Epithelial cell of esophagus (primary cell): ENCODE measurements around the gene NOL9.

Experiments used
- DNase-seq: peaks from one replicate; pipeline ENCODE4 v3.0.0; 2010; ENCODE audit warnings: low read depth
- H3K4me3 ChIP-seq: 2 replicates; pipeline ENCODE4 v1.5.1; 2011; ENCODE audit warnings: mild to moderate bottlenecking, low read length, control low read depth
- TF ChIP-seq, protein P1 (sequence below): IDR thresholded peaks from 2 replicates; pipeline ENCODE4 v1.5.1; 2011; ENCODE audit warnings: low read depth, mild to moderate bottlenecking, low read length, control low read depth, inconsistent platforms; ENCODE audit not compliant: insufficient read depth; ENCODE audit errors: missing control alignments

NOL9 gene

DNA sequence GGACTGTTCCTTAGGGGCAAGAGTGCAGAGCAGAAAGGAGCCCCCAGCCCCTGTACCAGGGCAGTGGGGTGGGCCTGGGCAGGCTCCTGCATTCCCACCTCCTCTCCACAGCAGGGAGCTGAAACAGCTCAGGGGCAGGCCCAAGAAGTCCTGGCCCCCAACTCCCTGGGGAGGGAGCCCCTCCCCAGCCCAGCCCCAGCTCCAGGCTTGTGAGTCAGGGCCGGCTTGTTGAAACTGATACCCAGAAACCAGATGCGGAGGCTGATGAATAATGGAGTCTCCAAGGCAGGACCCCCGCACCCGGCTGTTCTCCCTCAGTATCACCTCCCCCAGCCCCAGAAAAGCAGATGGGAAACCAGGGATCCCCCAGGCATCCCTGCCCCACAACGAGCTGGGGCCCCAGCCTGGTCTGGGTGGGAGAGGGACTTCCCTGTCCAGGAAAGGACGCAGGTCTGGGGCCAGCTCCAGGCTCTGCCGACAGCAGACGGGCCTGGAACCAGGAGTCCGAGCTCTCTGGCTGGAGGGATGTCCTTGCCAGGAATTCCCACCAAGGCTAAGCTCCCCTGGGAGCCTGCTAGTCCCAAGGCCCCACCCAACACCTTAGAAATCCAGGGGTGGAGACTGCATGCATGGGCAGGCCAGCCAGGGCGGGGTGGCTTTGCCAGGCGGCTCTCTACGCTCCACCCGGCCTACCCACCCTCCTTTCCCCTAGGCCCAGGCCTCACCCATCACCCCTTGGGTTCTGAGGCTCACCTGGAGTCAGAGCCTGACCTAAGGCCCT, 65.5 kb downstream of the NOL9 start:
- H3K4me3 ChIP-seq: peak overlapping the region; percentile 99
- TF ChIP-seq, protein P1, sequence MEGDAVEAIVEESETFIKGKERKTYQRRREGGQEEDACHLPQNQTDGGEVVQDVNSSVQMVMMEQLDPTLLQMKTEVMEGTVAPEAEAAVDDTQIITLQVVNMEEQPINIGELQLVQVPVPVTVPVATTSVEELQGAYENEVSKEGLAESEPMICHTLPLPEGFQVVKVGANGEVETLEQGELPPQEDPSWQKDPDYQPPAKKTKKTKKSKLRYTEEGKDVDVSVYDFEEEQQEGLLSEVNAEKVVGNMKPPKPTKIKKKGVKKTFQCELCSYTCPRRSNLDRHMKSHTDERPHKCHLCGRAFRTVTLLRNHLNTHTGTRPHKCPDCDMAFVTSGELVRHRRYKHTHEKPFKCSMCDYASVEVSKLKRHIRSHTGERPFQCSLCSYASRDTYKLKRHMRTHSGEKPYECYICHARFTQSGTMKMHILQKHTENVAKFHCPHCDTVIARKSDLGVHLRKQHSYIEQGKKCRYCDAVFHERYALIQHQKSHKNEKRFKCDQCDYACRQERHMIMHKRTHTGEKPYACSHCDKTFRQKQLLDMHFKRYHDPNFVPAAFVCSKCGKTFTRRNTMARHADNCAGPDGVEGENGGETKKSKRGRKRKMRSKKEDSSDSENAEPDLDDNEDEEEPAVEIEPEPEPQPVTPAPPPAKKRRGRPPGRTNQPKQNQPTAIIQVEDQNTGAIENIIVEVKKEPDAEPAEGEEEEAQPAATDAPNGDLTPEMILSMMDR: no peak
- DNase-seq: peak; percentile 98

DNA sequence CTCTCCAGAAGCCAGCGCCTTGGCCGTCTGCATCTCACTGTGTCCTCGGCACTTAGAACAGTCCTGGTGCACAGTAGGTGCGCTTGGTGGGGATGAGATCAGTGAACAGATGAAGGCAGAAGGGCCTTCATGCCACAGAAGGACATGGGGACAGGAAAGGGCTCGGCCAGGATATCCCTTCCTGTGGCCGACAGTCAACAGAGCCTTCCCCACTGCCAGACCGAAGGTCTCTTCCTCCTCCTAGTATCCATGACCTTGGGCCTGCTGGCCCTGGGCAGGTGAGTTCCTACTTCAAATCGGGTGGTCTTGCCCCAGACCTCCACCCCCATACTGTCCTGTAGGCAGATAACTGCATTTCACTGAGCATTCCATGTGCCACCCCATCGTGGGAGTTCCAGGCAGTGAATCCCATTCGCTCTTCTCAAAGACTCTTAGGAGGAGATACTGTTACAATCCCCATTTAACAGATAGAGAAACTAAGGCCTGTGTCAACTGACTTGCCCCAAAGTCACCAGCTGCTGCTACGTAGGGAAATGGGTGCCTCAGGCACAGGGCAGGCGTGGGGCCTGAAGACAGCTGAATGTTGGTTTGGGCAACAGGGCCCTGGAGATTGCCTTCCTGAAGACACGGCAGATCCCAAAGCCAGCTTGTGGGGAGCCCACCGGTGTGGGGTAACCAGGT, 66.4 kb downstream of the NOL9 start:
- no peak overlapping the region for H3K4me3 ChIP-seq
- TF ChIP-seq, protein P1: no peak
- DNase-seq: no peak

DNA sequence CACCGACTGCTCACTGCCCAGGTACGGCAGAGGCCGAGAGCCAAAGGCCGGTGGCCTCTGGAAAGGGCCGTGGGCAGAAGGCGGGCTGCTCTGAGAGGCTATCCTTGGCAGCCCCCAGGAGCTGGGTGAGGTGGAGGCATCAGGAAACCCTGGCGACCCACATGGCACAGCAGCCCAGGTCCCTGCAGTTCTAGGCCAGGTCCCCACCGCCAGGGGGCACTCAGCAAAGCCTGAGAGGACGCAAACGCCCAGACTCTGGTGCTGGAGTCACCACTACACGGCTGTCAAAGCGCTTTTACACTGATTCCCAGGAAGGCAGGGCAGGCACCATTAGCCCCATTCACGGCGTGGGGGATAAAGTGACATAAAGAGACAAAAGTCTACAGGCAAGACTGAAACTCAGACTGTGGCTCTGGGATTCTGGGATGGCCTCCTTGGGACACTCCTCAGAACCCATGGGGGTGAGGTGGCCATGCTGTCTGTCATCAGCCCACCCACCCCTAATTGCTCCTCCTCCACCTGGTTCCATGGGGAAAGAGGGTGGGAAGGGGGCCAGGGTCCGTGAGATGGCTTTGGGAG, 67.8 kb downstream of the NOL9 start:
- TF ChIP-seq, protein P1: peak; percentile 92
- peak; percentile 90 for DNase-seq
- peak overlapping the region; percentile 57 for H3K4me3 ChIP-seq

DNA sequence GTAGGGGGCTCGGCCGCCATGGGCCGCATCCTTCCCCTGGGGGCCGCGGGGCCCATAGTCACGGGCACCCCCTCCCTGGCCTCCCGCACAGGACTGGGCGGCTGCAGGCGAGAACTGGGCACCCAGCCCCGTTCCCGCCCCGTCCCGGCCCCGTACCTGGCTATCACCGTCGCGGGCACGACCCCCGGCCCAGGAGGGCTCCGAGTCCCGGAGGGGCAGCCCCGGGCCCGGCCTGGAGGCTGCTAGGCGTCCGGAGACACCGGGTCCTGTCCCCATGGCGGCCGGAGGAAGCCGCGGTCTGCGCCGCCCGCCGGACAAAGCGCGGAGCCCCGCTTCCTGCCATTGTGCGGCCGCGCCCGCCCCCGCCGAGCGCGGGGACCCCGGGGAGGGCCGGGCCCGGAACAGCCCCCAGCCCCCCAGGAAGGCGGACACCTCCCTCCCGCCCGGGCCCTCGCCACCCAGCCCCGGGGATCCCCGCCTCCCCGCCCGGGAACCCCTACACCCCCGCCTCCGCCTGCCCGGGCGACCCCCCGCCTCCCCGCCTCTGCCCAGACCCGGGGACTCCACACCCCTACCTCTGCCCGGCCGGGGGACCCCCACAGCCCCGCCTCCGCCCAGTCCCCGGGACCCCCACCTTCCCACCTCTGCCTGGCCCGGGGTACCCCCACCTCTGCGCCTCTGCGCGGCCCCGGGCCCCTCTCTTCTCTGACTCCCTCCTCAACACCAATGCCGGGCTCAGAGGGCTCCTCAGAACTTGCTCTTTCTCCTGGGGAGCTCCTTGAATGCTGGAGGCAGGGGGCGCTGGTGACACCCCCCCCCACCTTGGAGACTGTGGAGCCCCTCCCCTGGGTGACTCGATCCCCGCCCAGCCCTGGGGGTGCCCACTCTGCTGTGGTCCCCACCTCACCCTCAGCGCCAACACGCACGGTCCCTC, 68.9 kb downstream of the NOL9 start:
- peak; percentile 31 for DNase-seq
- TF ChIP-seq, protein P1: no peak
- peak overlapping the region; percentile 57 for H3K4me3 ChIP-seq

DNA sequence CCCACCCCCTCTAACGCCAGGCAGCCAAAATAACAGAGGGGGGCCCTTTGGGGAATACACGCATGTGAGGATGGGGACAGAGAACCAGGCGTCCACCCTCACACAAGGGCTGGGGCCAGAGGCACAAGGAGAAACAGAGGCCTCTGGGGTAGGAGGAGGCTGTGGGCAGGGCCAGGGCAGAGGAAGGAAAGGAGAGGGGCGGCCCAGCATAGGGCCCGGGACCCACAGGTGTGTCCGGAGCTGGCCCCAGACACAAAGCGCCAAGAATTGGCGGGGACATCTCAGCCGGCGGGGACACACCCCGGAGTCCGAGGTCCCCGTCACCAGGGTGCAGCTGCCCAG, 69.5 kb downstream of the NOL9 start:
- peak overlapping the region; percentile 57 for H3K4me3 ChIP-seq
- TF ChIP-seq, protein P1: no peak
- no peak for DNase-seq

DNA sequence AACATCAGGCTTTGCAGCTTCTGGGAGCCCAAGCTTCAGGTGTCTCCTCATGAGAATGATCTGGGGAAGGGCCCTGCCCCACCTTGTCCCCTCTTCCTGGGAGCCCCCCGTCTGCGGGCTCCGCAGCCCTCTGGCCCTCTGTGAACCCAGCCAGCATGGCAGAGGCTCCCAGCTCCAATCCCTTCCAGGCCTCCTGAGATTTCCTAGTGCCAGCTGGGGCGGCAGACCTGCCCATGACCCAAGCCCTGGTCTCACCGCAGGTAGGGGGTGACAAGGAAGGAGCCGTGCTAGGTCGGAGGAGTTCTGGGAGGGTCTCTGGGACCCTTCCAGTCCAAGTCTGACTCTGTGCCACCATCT, 70.6 kb downstream of the NOL9 start:
- no peak for DNase-seq
- H3K4me3 ChIP-seq: no peak overlapping the region
- TF ChIP-seq, protein P1: no peak
